ENCODE results near the gene NECTIN1. TPM values are rescaled to one million over a fixed set of nuclear protein-coding genes. Genes with fewer than 3 reads are reported as not detected.

NECTIN1 gene
- total and polyA plus RNA-seq, 2 of the 4 experiments (the other 2 are of a cell fraction): 2.3 to 4.2 TPM

- Histone ChIP-seq H2AK9ac (replicated peaks; ENCODE audit: low read depth, low read length, poor library complexity) (no peak overlapping the region), H2AFZ (replicated peaks; ENCODE audit: low read length, poor library complexity) (no peak overlapping the region), H3K36me3 (ENCODE audit: control insufficient read depth, insufficient read depth, low read length) (no peaks in the 10 kb centered on the region), H4K5ac (ENCODE audit: low read depth, low read length) (no peak overlapping the region), H3K14ac (replicated peaks; ENCODE audit: low read depth, low read length) (no peak overlapping the region), H3K18ac (ENCODE audit: low read depth, low read length) (no peak overlapping the region), H2BK5ac (ENCODE audit: low read depth, low read length, poor library complexity, severe bottlenecking) (no peak overlapping the region), H2BK120ac (ENCODE audit: low read depth, low read length) (no peak overlapping the region), H2AK5ac (ENCODE audit: low read depth, low read length) (no peak overlapping the region), H3K27ac (ENCODE audit: insufficient read depth, low read length) (no peak overlapping the region), H4K91ac (ENCODE audit: insufficient read depth, low read depth, low read length) (no peak overlapping the region), H3K23ac (ENCODE audit: low read depth, low read length) (no peak overlapping the region), H3K9me3 (ENCODE audit: control insufficient read depth, insufficient read depth, low read length) (0 out of 2 replicates have a peak, but pooled peaks cover 3% of the 10 kb centered on the region), H3K79me1 (ENCODE audit: low read depth in 1 of 2, low read length in 2 of 2) (no peaks in the 10 kb centered on the region), H4K8ac (ENCODE audit: low read depth in 2 of 2, low read length in 2 of 2) (no peak overlapping the region), H3K4ac (ENCODE audit: low read depth, low read length) (no peak overlapping the region), H3K4me1 (ENCODE audit: control insufficient read depth, insufficient read depth, low read length) (no peaks in the 10 kb centered on the region), H2BK20ac (ENCODE audit: low read depth, low read length) (no peak overlapping the region), H3K56ac (ENCODE audit: extremely low read depth, insufficient read depth, low read length) (no peak overlapping the region), H3K9ac (ENCODE audit: low read depth, low read length) (no peak overlapping the region), H4K20me1 (ENCODE audit: insufficient read depth, low read length) (no peaks in the 10 kb centered on the region), H3K27me3 (ENCODE audit: control insufficient read depth, insufficient read depth, low read length) (peaks cover 49% of the 10 kb centered on the region), H3K4me3 (ENCODE audit: insufficient read depth, low read depth, low read length) (no peak overlapping the region), H3K9me1 (ENCODE audit: insufficient read depth, low read length) (no peaks in the 10 kb centered on the region), H2BK15ac (ENCODE audit: low read depth, low read length) (no peak overlapping the region), H3K4me2 (ENCODE audit: low read depth, low read length) (no peak overlapping the region)
- ATAC-seq (ENCODE audit: low read depth) (no peak), DNase-seq (no peak)
- in situ Hi-C loops (cut with MboI; ENCODE audit: low sequenced_read_pairs): no loop called here
- TF ChIP-seq POLR2A (IDR thresholded peaks at IDR 0.05; ENCODE audit: low read depth, low read length) (no peak), MAZ (IDR thresholded peaks at IDR 0.05; ENCODE audit: borderline replicate concordance, low read depth, low read length) (no peak), RFX5 (IDR thresholded peaks at IDR 0.05; ENCODE audit: low read depth, low read length) (no peak), SMC3 (IDR thresholded peaks at IDR 0.05; ENCODE audit: low read depth, low read length) (no peak), CHD1 (IDR thresholded peaks at IDR 0.05; ENCODE audit: low read depth, low read length) (no peak), RAD21 (IDR thresholded peaks at IDR 0.05; ENCODE audit: low read length) (no peak), BHLHE40 (IDR thresholded peaks at IDR 0.05; ENCODE audit: low read depth, low read length) (no peak), FOS (IDR thresholded peaks at IDR 0.05; ENCODE audit: low read depth, low read length) (no peak), NFE2L2 (IDR thresholded peaks at IDR 0.05; ENCODE audit: low read depth, low read length) (no peak), MAFK (IDR thresholded peaks at IDR 0.05; ENCODE audit: low read depth, low read length) (no peak), CEBPB (IDR thresholded peaks at IDR 0.05; ENCODE audit: low read depth, low read length) (no peak), RCOR1 (IDR thresholded peaks at IDR 0.05; ENCODE audit: insufficient replicate concordance, low read length) (no peak)
- TF ChIP-seq, protein P1, sequence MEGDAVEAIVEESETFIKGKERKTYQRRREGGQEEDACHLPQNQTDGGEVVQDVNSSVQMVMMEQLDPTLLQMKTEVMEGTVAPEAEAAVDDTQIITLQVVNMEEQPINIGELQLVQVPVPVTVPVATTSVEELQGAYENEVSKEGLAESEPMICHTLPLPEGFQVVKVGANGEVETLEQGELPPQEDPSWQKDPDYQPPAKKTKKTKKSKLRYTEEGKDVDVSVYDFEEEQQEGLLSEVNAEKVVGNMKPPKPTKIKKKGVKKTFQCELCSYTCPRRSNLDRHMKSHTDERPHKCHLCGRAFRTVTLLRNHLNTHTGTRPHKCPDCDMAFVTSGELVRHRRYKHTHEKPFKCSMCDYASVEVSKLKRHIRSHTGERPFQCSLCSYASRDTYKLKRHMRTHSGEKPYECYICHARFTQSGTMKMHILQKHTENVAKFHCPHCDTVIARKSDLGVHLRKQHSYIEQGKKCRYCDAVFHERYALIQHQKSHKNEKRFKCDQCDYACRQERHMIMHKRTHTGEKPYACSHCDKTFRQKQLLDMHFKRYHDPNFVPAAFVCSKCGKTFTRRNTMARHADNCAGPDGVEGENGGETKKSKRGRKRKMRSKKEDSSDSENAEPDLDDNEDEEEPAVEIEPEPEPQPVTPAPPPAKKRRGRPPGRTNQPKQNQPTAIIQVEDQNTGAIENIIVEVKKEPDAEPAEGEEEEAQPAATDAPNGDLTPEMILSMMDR (conservative IDR thresholded peaks at IDR 0.05; ENCODE audit: low read depth, low read length): no peak
- TF ChIP-seq, protein P2, sequence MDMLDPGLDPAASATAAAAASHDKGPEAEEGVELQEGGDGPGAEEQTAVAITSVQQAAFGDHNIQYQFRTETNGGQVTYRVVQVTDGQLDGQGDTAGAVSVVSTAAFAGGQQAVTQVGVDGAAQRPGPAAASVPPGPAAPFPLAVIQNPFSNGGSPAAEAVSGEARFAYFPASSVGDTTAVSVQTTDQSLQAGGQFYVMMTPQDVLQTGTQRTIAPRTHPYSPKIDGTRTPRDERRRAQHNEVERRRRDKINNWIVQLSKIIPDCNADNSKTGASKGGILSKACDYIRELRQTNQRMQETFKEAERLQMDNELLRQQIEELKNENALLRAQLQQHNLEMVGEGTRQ (IDR thresholded peaks at IDR 0.05; ENCODE audit: low read depth, low read length): no peak
- TF ChIP-seq, protein P3, sequence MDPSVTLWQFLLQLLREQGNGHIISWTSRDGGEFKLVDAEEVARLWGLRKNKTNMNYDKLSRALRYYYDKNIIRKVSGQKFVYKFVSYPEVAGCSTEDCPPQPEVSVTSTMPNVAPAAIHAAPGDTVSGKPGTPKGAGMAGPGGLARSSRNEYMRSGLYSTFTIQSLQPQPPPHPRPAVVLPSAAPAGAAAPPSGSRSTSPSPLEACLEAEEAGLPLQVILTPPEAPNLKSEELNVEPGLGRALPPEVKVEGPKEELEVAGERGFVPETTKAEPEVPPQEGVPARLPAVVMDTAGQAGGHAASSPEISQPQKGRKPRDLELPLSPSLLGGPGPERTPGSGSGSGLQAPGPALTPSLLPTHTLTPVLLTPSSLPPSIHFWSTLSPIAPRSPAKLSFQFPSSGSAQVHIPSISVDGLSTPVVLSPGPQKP (IDR thresholded peaks at IDR 0.05; ENCODE audit: borderline replicate concordance, low read depth, low read length): no peak
- dilution Hi-C loops (cut with HindIII; ENCODE audit: low sequenced_read_pairs, unreplicated experiment): no loop called here
- ChIA-PET CTCF (no interaction called here), POLR2A (ENCODE audit: unreplicated experiment) (no interaction called here)
- WGBS, 2 experiments (ENCODE audit: extremely low coverage in 2 of 2, insufficient read length in 1 of 2): 67% methylated on average over 1 of the region's 4 CpGs; no CpG with 5 or more reads in 1 of the 2 experiments
- no TSS peak for BruUV-seq (replicated peaks)
- intact Hi-C loops (cut with micrococcal nuclease): no loop called here
These were observed 91.5 kb downstream of the NECTIN1 start for GRCh38 chr11:119637481-119637880.

Measured in IMR-90 (cell line).